Body of pancreas (tissue), 4 donors: Measurements from ENCODE around the gene DOK3.

Experiments used
- POLR2A ChIP-seq, 3 donors: fragments of 450-650 bp; IDR thresholded peaks; one replicate each; pipeline ENCODE4 v1.6.1; 2016; ENCODE audit warnings: antibody characterized with exemption in 3 of 3, mild to moderate bottlenecking in 2 of 3
- TF ChIP-seq, protein P1 (sequence below), 7 experiments: fragments of 450-650 bp in 4 of 7; fragments of 200-600 bp in 3 of 7; sonication (generic) in 3 of 7; IDR thresholded peaks; one replicate each; pipeline ENCODE4 v1.5.1; 2016 to 2019; ENCODE audit warnings: antibody characterized with exemption in 7 of 7

DNA sequence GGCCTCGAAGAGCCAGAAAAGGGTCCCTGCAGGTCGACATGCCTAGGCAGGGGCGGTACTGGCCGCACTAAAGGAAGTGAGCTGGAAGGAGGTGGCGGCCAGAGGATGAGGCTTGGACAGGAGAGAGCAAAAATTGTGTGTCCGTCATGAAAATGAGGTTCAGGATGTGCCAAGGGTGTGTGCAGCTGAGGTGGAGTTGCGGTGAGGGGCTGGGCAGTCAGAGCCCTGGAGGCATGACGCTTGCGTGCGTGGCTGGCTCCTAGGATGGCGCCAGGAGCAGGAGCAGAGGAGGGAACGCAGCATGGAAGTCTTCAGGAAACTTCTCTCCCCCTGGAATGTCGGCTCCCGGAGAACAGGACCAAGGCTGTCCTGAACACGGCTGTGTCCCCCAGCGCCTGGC lies 6.7 kb downstream of the DOK3 start:
- TF ChIP-seq, protein P1, sequence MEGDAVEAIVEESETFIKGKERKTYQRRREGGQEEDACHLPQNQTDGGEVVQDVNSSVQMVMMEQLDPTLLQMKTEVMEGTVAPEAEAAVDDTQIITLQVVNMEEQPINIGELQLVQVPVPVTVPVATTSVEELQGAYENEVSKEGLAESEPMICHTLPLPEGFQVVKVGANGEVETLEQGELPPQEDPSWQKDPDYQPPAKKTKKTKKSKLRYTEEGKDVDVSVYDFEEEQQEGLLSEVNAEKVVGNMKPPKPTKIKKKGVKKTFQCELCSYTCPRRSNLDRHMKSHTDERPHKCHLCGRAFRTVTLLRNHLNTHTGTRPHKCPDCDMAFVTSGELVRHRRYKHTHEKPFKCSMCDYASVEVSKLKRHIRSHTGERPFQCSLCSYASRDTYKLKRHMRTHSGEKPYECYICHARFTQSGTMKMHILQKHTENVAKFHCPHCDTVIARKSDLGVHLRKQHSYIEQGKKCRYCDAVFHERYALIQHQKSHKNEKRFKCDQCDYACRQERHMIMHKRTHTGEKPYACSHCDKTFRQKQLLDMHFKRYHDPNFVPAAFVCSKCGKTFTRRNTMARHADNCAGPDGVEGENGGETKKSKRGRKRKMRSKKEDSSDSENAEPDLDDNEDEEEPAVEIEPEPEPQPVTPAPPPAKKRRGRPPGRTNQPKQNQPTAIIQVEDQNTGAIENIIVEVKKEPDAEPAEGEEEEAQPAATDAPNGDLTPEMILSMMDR (IDR thresholded peaks at IDR 0.05), result no peak
- TF ChIP-seq POLR2A (IDR thresholded peaks at IDR 0.05), result no peak
